A673 (cell line): ENCODE measurements around the gene CSNK1G2.

Source experiments
- EZH2 ChIP-seq: fragments of 200-600 bp; sonication (generic); IDR thresholded peaks from 2 replicates; pipeline ENCODE4 v1.6.1; 2017; ENCODE audit warnings: borderline replicate concordance, low read depth, mild to moderate bottlenecking, mixed read lengths, antibody characterized with exemption, low read length; ENCODE audit not compliant: poor library complexity, severe bottlenecking
- TF ChIP-seq, protein P1 (sequence below): fragments of 300-800, 200-600 bp; sonication (generic); conservative IDR thresholded peaks from 2 replicates; pipeline ENCODE4 v1.5.1; 2017; ENCODE audit warnings: low read depth, mild to moderate bottlenecking, antibody characterized with exemption, low read length, moderate library complexity, mixed read lengths

DNA sequence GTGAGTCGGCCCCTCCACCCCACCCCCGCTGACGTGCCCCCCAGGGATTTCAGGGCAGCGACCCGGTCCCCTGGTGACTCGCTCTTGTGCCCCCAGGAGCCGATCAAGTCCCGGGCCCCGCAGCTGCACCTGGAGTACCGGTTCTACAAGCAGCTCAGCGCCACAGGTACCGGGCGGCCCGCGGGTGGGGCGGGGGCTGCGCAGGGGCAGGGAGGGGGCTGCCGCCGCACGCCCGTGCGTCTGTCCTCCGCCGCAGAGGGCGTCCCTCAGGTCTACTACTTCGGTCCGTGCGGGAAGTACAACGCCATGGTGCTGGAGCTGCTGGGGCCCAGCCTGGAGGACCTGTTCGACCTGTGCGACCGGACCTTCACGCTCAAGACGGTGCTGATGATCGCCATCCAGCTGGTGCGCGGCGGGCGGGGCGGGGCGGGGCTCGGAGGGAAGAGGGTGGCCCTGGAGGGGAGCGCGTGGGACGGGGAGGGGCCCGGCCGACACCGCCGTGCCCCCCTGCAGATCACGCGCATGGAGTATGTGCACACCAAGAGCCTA, 37.4 kb downstream of the CSNK1G2 start:
- TF ChIP-seq, protein P1, sequence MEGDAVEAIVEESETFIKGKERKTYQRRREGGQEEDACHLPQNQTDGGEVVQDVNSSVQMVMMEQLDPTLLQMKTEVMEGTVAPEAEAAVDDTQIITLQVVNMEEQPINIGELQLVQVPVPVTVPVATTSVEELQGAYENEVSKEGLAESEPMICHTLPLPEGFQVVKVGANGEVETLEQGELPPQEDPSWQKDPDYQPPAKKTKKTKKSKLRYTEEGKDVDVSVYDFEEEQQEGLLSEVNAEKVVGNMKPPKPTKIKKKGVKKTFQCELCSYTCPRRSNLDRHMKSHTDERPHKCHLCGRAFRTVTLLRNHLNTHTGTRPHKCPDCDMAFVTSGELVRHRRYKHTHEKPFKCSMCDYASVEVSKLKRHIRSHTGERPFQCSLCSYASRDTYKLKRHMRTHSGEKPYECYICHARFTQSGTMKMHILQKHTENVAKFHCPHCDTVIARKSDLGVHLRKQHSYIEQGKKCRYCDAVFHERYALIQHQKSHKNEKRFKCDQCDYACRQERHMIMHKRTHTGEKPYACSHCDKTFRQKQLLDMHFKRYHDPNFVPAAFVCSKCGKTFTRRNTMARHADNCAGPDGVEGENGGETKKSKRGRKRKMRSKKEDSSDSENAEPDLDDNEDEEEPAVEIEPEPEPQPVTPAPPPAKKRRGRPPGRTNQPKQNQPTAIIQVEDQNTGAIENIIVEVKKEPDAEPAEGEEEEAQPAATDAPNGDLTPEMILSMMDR: no peak
- TF ChIP-seq EZH2: no peak
